ENCODE measurements around the gene RUNX2.
"Not testable (repeated sequence)": the region's sequence is repeated elsewhere in the genome, so short reads cannot be mapped to it uniquely, and the experiment has no call there.

Gene RUNX2

GRCh38 chr6:45668705-45669104, 340.6 kb downstream of the RUNX2 start:
- Histone ChIP-seq H3K4me1 (ENCODE audit: control insufficient read depth, insufficient read depth, low read length) (no peaks in the 10 kb centered on the region), H3K9me3 (ENCODE audit: control insufficient read depth, insufficient read depth, low read depth, low read length) (no peaks in the 10 kb centered on the region), H3K27ac (ENCODE audit: extremely low read depth, low read depth, low read length) (no peak overlapping the region), H3K4me3 (ENCODE audit: low read depth, low read length) (no peak overlapping the region), H3K36me3 (ENCODE audit: control insufficient read depth in 2 of 2, insufficient read depth in 1 of 2, low read length in 2 of 2) (no peaks in the 10 kb centered on the region)
- TF ChIP-seq KLF9 (tag by site-specific recombination; IDR thresholded peaks at IDR 0.05; ENCODE audit: low read depth) (no peak), ZNF776 (tag by site-specific recombination; IDR thresholded peaks at IDR 0.05; ENCODE audit: borderline replicate concordance) (no peak), ZNF211 (tag by site-specific recombination; IDR thresholded peaks at IDR 0.05; ENCODE audit: low read depth) (no peak), BCL11A (tag by site-specific recombination; IDR thresholded peaks at IDR 0.05; ENCODE audit: low read depth) (no peak), EGR2 (tag by site-specific recombination; IDR thresholded peaks at IDR 0.05; ENCODE audit: low read depth) (no peak), ZNF10 (tag by site-specific recombination; IDR thresholded peaks at IDR 0.05) (no peak), FEZF1 (tag by site-specific recombination; IDR thresholded peaks at IDR 0.05) (no peak), RBAK (tag by site-specific recombination; IDR thresholded peaks at IDR 0.05) (no peak), ZNF837 (tag by site-specific recombination; IDR thresholded peaks at IDR 0.05) (no peak), ZNF510 (tag by site-specific recombination; IDR thresholded peaks at IDR 0.05; ENCODE audit: insufficient replicate concordance) (no peak), ZNF37A (tag by site-specific recombination; IDR thresholded peaks at IDR 0.05) (no peak), ZBTB48 (tag by site-specific recombination; IDR thresholded peaks at IDR 0.05) (no peak), ZNF555 (tag by site-specific recombination; conservative IDR thresholded peaks at IDR 0.05) (no peak), GFI1B (tag by site-specific recombination; IDR thresholded peaks at IDR 0.05) (no peak), ZNF529 (tag by site-specific recombination; IDR thresholded peaks at IDR 0.05; ENCODE audit: insufficient replicate concordance) (no peak)
- ChIA-PET POLR2A (no interaction called here), CTCF (no interaction called here)

GRCh38 chr6:45673167-45673566, 345.0 kb downstream of the RUNX2 start:
- peak; percentile 31 for TF ChIP-seq ZNF529 (tag by site-specific recombination; IDR thresholded peaks at IDR 0.05; ENCODE audit: insufficient replicate concordance)
- H3K4me1 ChIP-seq (ENCODE audit: control insufficient read depth, insufficient read depth, low read length); H3K27ac ChIP-seq (ENCODE audit: extremely low read depth, low read depth, low read length); H3K36me3 ChIP-seq (ENCODE audit: control insufficient read depth in 2 of 2, insufficient read depth in 1 of 2, low read length in 2 of 2); H3K9me3 ChIP-seq (ENCODE audit: control insufficient read depth, insufficient read depth, low read depth, low read length); POLR2A ChIA-PET; CTCF ChIA-PET; H3K4me3 ChIP-seq (ENCODE audit: low read depth, low read length): not testable (repeated sequence)

- H3K4me3 ChIP-seq (ENCODE audit: low read depth, low read length); H3K4me1 ChIP-seq (ENCODE audit: control insufficient read depth, insufficient read depth, low read length); H3K9me3 ChIP-seq (ENCODE audit: control insufficient read depth, insufficient read depth, low read depth, low read length); POLR2A ChIA-PET; H3K27ac ChIP-seq (ENCODE audit: extremely low read depth, low read depth, low read length); H3K36me3 ChIP-seq (ENCODE audit: control insufficient read depth in 2 of 2, insufficient read depth in 1 of 2, low read length in 2 of 2): not testable (repeated sequence)
- CTCF ChIA-PET = interaction anchor here (0.6 kb wide), 1 partner anchor 42 kb away, joined by 3 read pairs; no protein-coding TSS in a partner anchor
These were observed 347.0 kb downstream of the RUNX2 start for GRCh38 chr6:45675166-45675565.

DNA sequence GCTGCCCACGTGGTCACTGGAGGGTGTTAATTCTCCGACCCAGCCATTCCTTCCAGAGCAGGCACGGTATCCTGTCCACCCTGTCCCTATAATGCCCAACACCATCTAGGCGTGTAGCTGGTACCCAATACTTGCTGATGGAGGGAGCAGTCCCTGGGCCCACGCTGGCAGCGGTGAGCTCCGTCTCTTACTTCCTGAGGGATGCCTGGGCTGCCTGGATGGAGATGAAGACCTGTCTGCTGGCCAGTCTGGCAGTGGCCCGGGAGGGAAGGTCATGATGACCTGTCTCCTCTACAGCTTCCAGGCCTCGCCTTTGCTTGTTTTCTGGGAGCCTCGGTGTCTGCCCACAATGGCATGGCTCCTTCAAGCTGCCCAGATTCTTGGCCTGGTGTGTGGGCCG, 347.5 kb downstream of the RUNX2 start:
- H3K4me3 ChIP-seq (ENCODE audit: low read depth, low read length) = no peak overlapping the region
- POLR2A ChIA-PET = no interaction called here
- H3K4me1 ChIP-seq (ENCODE audit: control insufficient read depth, insufficient read depth, low read length) = no peaks in the 10 kb centered on the region; the same call in 1 of the 2 replicates
- H3K36me3 ChIP-seq (ENCODE audit: control insufficient read depth in 2 of 2, insufficient read depth in 1 of 2, low read length in 2 of 2) = no peaks in the 10 kb centered on the region
- CTCF ChIA-PET = interaction anchor here (0.6 kb wide), 1 partner anchor 42 kb away, joined by 3 read pairs; no protein-coding TSS in a partner anchor
- H3K27ac ChIP-seq (ENCODE audit: extremely low read depth, low read depth, low read length) = no peak overlapping the region
- H3K9me3 ChIP-seq (ENCODE audit: control insufficient read depth, insufficient read depth, low read depth, low read length) = no peaks in the 10 kb centered on the region
- no peak for TF ChIP-seq HOXC10 (CRISPR knock-in tag; IDR thresholded peaks at IDR 0.05)
- TF ChIP-seq PBX3 (CRISPR knock-in tag; IDR thresholded peaks at IDR 0.05) = no peak
- TF ChIP-seq, protein P1, sequence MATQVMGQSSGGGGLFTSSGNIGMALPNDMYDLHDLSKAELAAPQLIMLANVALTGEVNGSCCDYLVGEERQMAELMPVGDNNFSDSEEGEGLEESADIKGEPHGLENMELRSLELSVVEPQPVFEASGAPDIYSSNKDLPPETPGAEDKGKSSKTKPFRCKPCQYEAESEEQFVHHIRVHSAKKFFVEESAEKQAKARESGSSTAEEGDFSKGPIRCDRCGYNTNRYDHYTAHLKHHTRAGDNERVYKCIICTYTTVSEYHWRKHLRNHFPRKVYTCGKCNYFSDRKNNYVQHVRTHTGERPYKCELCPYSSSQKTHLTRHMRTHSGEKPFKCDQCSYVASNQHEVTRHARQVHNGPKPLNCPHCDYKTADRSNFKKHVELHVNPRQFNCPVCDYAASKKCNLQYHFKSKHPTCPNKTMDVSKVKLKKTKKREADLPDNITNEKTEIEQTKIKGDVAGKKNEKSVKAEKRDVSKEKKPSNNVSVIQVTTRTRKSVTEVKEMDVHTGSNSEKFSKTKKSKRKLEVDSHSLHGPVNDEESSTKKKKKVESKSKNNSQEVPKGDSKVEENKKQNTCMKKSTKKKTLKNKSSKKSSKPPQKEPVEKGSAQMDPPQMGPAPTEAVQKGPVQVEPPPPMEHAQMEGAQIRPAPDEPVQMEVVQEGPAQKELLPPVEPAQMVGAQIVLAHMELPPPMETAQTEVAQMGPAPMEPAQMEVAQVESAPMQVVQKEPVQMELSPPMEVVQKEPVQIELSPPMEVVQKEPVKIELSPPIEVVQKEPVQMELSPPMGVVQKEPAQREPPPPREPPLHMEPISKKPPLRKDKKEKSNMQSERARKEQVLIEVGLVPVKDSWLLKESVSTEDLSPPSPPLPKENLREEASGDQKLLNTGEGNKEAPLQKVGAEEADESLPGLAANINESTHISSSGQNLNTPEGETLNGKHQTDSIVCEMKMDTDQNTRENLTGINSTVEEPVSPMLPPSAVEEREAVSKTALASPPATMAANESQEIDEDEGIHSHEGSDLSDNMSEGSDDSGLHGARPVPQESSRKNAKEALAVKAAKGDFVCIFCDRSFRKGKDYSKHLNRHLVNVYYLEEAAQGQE (tag by site-specific recombination; IDR thresholded peaks at IDR 0.05) = no peak
- TF ChIP-seq ZNF510 (tag by site-specific recombination; IDR thresholded peaks at IDR 0.05; ENCODE audit: insufficient replicate concordance) = no peak
- TF ChIP-seq ZNF26 (tag by site-specific recombination; IDR thresholded peaks at IDR 0.05) = no peak
- no peak for TF ChIP-seq SETDB1 (IDR thresholded peaks at IDR 0.05; ENCODE audit: insufficient read length, low read length)
- TF ChIP-seq SP3 (tag by site-specific recombination; IDR thresholded peaks at IDR 0.05) = no peak
- TF ChIP-seq ZNF558 (tag by site-specific recombination; IDR thresholded peaks at IDR 0.05) = no peak
- no peak for TF ChIP-seq ZNF660 (tag by site-specific recombination; IDR thresholded peaks at IDR 0.05)
- TF ChIP-seq ZBTB1 (tag by site-specific recombination; IDR thresholded peaks at IDR 0.05) = no peak
- TF ChIP-seq ZNF776 (tag by site-specific recombination; IDR thresholded peaks at IDR 0.05; ENCODE audit: borderline replicate concordance) = no peak
